ENCODE measurements around the gene SEC16B.

Gene SEC16B

DNA sequence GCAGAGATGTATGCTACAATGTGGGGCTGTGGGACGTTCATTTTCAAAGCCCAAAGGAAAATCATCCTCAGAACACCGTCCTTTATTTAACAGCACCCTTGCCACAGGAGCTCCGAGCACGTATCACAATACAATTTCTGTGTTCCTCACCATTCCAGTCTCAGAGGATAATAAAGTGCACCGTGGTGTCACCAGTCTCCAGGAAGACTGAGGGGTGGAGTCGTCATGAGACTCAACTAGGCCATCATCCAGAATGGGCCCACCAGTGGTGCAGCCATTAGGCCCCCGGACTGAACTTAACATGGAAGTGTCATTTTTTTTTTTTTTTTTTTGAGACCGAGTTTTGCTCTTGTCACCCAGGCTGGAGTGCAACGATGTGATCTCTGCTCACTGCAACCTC is 17.2 kb downstream of the SEC16B start:
- no peak overlapping the region for H3K4me3 ChIP-seq (ENCODE audit: low read depth, low read length, poor library complexity, severe bottlenecking)

DNA sequence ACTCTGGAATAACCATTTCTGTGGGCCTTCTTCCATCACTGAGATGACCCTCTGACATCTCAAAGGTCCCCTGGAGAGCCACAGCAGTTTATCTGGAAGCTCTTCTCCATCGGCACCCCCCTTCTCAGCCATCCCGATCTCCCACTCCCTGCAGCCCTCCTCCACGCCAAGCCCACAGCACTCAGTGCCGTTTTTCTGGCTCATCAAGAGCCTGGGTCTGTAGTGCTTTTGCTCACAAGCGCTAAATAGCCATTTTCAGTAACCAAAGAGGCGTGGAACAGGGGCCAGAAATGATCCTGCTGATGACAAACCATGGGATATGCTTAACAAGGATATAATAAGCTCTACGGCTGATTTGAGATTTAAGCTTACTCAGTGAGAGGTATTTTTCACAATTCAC is 17.6 kb downstream of the SEC16B start:
- no peaks in the 10 kb centered on the region for H3K27me3 ChIP-seq (ENCODE audit: insufficient read depth, low read length)
- H2AFZ ChIP-seq (ENCODE audit: low read length) = no peak overlapping the region
- H3K27ac ChIP-seq (ENCODE audit: low read depth, low read length, poor library complexity, severe bottlenecking) = no peak overlapping the region
- no peak for TF ChIP-seq EZH2 (IDR thresholded peaks at IDR 0.05; ENCODE audit: borderline replicate concordance, low read length)
- TF ChIP-seq, protein P1, sequence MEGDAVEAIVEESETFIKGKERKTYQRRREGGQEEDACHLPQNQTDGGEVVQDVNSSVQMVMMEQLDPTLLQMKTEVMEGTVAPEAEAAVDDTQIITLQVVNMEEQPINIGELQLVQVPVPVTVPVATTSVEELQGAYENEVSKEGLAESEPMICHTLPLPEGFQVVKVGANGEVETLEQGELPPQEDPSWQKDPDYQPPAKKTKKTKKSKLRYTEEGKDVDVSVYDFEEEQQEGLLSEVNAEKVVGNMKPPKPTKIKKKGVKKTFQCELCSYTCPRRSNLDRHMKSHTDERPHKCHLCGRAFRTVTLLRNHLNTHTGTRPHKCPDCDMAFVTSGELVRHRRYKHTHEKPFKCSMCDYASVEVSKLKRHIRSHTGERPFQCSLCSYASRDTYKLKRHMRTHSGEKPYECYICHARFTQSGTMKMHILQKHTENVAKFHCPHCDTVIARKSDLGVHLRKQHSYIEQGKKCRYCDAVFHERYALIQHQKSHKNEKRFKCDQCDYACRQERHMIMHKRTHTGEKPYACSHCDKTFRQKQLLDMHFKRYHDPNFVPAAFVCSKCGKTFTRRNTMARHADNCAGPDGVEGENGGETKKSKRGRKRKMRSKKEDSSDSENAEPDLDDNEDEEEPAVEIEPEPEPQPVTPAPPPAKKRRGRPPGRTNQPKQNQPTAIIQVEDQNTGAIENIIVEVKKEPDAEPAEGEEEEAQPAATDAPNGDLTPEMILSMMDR (IDR thresholded peaks at IDR 0.05; ENCODE audit: low read length) = no peak
- H3K4me2 ChIP-seq (ENCODE audit: low read length) = no peak overlapping the region
- no peaks in the 10 kb centered on the region for H3K79me2 ChIP-seq (ENCODE audit: insufficient read depth, low read length)
- no peaks in the 10 kb centered on the region for H3K36me3 ChIP-seq (ENCODE audit: insufficient read depth, low read length)
- H3K9me2 ChIP-seq (ENCODE audit: low read depth, low read length) = no peaks in the 10 kb centered on the region
- no peaks in the 10 kb centered on the region for H4K20me1 ChIP-seq (ENCODE audit: insufficient read depth, low read length)
- H3K9ac ChIP-seq (ENCODE audit: low read length) = no peak overlapping the region
- no peaks in the 10 kb centered on the region for H3F3A ChIP-seq (ENCODE audit: insufficient read depth, low read length)
- no peaks in the 10 kb centered on the region for H3K9me3 ChIP-seq (ENCODE audit: low read length)
- no peak overlapping the region for H3K4me3 ChIP-seq (ENCODE audit: low read depth, low read length, poor library complexity, severe bottlenecking)
- no peaks in the 10 kb centered on the region for H3K4me1 ChIP-seq (ENCODE audit: insufficient read depth, low read length, severe bottlenecking)

More for the DNA sequence above, 17.2 kb downstream of the SEC16B start:
- Histone ChIP-seq H3K79me2 (ENCODE audit: insufficient read depth, low read length) (no peaks in the 10 kb centered on the region), H3K27me3 (ENCODE audit: insufficient read depth, low read length) (no peaks in the 10 kb centered on the region), H3K9me3 (ENCODE audit: low read length) (no peaks in the 10 kb centered on the region), H4K20me1 (ENCODE audit: insufficient read depth, low read length) (no peaks in the 10 kb centered on the region), H2AFZ (ENCODE audit: low read length) (no peak overlapping the region), H3K36me3 (ENCODE audit: insufficient read depth, low read length) (no peaks in the 10 kb centered on the region), H3K27ac (ENCODE audit: low read depth, low read length, poor library complexity, severe bottlenecking) (no peak overlapping the region), H3K4me2 (ENCODE audit: low read length) (no peak overlapping the region), H3K4me1 (ENCODE audit: insufficient read depth, low read length, severe bottlenecking) (no peaks in the 10 kb centered on the region), H3F3A (ENCODE audit: insufficient read depth, low read length) (no peaks in the 10 kb centered on the region), H3K9ac (ENCODE audit: low read length) (no peak overlapping the region), H3K9me2 (ENCODE audit: low read depth, low read length) (no peaks in the 10 kb centered on the region)
- TF ChIP-seq, protein P1 (IDR thresholded peaks at IDR 0.05; ENCODE audit: low read length) = no peak
- no peak for TF ChIP-seq EZH2 (IDR thresholded peaks at IDR 0.05; ENCODE audit: borderline replicate concordance, low read length)

DNA sequence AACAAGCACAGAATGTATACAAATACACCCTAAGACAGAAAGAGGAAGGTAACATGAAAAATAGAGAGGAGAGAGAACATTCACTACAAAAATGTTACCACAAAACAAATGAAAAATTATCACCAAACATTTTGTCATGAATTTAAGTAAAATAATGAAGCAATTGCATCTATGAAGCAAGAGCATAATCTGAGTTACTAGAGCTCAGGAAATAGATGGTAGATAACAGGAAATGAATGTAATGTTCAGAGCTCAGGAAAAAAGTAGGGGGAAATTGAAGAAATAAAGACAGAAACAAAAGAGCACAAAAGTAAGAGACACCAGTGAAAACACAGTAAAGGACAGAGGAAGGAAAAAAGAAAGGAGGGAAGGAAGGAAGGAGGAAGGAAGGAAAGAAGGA is 19.4 kb downstream of the SEC16B start:
- Histone ChIP-seq H2AFZ (ENCODE audit: low read length) (no peak overlapping the region), H3K4me2 (ENCODE audit: low read length) (no peak overlapping the region), H3K36me3 (ENCODE audit: insufficient read depth, low read length) (no peaks in the 10 kb centered on the region), H3K27me3 (ENCODE audit: insufficient read depth, low read length) (no peaks in the 10 kb centered on the region), H4K20me1 (ENCODE audit: insufficient read depth, low read length) (no peaks in the 10 kb centered on the region), H3K9me2 (ENCODE audit: low read depth, low read length) (no peaks in the 10 kb centered on the region), H3K4me1 (ENCODE audit: insufficient read depth, low read length, severe bottlenecking) (no peaks in the 10 kb centered on the region), H3F3A (ENCODE audit: insufficient read depth, low read length) (no peaks in the 10 kb centered on the region), H3K9me3 (ENCODE audit: low read length) (no peaks in the 10 kb centered on the region), H3K4me3 (ENCODE audit: low read depth, low read length, poor library complexity, severe bottlenecking) (no peak overlapping the region), H3K79me2 (ENCODE audit: insufficient read depth, low read length) (no peaks in the 10 kb centered on the region), H3K9ac (ENCODE audit: low read length) (no peak overlapping the region), H3K27ac (ENCODE audit: low read depth, low read length, poor library complexity, severe bottlenecking) (no peak overlapping the region)
- no peak for TF ChIP-seq EZH2 (IDR thresholded peaks at IDR 0.05; ENCODE audit: borderline replicate concordance, low read length)
- TF ChIP-seq, protein P1 (IDR thresholded peaks at IDR 0.05; ENCODE audit: low read length) = no peak

Measured in OCI-LY1 (cell line).